Measurements from ENCODE around the gene MYO5B. TPM values are rescaled to one million over a fixed set of nuclear protein-coding genes. Genes with fewer than 3 reads are reported as not detected.

The MYO5B gene
- total RNA-seq, 1 donor from 2014 or later, result 114 TPM

GRCh38 chr18:49949951-49950395 is 245.0 kb downstream of the MYO5B start:
- Histone ChIP-seq H3K4me3 (ENCODE audit: low read depth, low read length) (no peak overlapping the region), H3K36me3 (ENCODE audit: control insufficient read depth, insufficient read depth, low read length) (no peaks in the 10 kb centered on the region), H3K27me3 (ENCODE audit: control insufficient read depth, insufficient read depth, low read length) (no peaks in the 10 kb centered on the region)
- TF ChIP-seq, protein P1, sequence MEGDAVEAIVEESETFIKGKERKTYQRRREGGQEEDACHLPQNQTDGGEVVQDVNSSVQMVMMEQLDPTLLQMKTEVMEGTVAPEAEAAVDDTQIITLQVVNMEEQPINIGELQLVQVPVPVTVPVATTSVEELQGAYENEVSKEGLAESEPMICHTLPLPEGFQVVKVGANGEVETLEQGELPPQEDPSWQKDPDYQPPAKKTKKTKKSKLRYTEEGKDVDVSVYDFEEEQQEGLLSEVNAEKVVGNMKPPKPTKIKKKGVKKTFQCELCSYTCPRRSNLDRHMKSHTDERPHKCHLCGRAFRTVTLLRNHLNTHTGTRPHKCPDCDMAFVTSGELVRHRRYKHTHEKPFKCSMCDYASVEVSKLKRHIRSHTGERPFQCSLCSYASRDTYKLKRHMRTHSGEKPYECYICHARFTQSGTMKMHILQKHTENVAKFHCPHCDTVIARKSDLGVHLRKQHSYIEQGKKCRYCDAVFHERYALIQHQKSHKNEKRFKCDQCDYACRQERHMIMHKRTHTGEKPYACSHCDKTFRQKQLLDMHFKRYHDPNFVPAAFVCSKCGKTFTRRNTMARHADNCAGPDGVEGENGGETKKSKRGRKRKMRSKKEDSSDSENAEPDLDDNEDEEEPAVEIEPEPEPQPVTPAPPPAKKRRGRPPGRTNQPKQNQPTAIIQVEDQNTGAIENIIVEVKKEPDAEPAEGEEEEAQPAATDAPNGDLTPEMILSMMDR (IDR thresholded peaks at IDR 0.05; ENCODE audit: insufficient read depth, low read length, poor library complexity, severe bottlenecking), result no peak
- DNase-seq (ENCODE audit: low read depth), result no peak

DNA sequence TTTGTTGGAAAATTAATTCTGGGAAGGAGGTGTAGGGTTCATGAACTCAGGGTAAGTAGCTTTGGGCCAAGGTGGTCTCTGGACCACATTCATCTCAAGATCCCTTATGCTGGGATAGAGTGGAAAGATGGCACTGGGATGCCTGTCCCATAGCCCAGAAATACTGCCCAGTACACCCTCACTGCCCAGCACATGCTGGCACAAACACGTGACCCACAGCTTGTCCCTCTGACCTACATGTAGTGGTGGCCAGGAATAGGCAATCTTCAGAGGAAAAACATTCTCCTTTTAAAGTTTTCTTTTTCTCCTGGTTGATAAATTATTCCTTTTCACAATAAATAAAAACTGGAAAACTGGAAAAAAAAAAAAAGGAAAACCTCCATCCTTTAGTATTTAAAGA is 246.0 kb downstream of the MYO5B start:
- TF ChIP-seq, protein P1 (IDR thresholded peaks at IDR 0.05; ENCODE audit: insufficient read depth, low read length, poor library complexity, severe bottlenecking), result no peak
- Histone ChIP-seq H3K4me3 (ENCODE audit: low read depth, low read length) (no peak overlapping the region), H3K36me3 (ENCODE audit: control insufficient read depth, insufficient read depth, low read length) (no peaks in the 10 kb centered on the region), H3K27me3 (ENCODE audit: control insufficient read depth, insufficient read depth, low read length) (no peaks in the 10 kb centered on the region)
- DNase-seq (ENCODE audit: low read depth), result no peak

- DNase-seq (ENCODE audit: low read depth), result no peak
- Histone ChIP-seq H3K4me3 (ENCODE audit: low read depth, low read length) (no peak overlapping the region), H3K36me3 (ENCODE audit: control insufficient read depth, insufficient read depth, low read length) (no peaks in the 10 kb centered on the region), H3K27me3 (ENCODE audit: control insufficient read depth, insufficient read depth, low read length) (no peaks in the 10 kb centered on the region)
- TF ChIP-seq, protein P1 (IDR thresholded peaks at IDR 0.05; ENCODE audit: insufficient read depth, low read length, poor library complexity, severe bottlenecking), result peak; percentile 48
Observed at GRCh38 chr18:49944663-49945062, 250.3 kb downstream of the MYO5B start.

DNA sequence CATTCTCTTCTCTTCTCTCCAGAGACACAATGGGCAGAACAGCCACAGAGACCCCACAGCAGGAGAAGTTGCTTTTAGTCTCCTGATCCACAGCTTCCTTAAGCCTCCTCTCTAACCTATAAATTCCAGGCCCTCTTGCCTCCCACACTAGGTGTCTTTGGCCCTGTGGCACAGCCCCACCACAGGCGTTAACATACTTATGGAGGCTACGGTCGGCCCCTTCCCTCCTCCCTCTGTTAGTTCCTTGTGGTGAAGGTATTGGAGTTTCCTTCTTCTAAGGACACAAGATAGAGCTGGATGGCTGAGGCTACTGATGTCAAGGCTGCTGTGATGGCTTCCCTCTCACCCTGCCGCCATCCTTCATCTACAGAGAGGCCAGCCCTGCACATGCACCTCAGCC is 258.1 kb downstream of the MYO5B start:
- TF ChIP-seq, protein P1 (IDR thresholded peaks at IDR 0.05; ENCODE audit: insufficient read depth, low read length, poor library complexity, severe bottlenecking), result no peak
- DNase-seq (ENCODE audit: low read depth), result no peak
- H3K36me3 ChIP-seq (ENCODE audit: control insufficient read depth, insufficient read depth, low read length), result no peaks in the 10 kb centered on the region
- no peak overlapping the region for H3K4me3 ChIP-seq (ENCODE audit: low read depth, low read length)
- no peaks in the 10 kb centered on the region for H3K27me3 ChIP-seq (ENCODE audit: control insufficient read depth, insufficient read depth, low read length)

- Histone ChIP-seq H3K4me3 (ENCODE audit: low read depth, low read length) (no peak overlapping the region), H3K27me3 (ENCODE audit: control insufficient read depth, insufficient read depth, low read length) (no peaks in the 10 kb centered on the region), H3K36me3 (ENCODE audit: control insufficient read depth, insufficient read depth, low read length) (no peaks in the 10 kb centered on the region)
- DNase-seq (ENCODE audit: low read depth), result no peak
- TF ChIP-seq, protein P1 (IDR thresholded peaks at IDR 0.05; ENCODE audit: insufficient read depth, low read length, poor library complexity, severe bottlenecking), result no peak
Observed at GRCh38 chr18:49935215-49935614, 259.7 kb downstream of the MYO5B start.

GRCh38 chr18:49934457-49934856 is 260.5 kb downstream of the MYO5B start:
- no peaks in the 10 kb centered on the region for H3K36me3 ChIP-seq (ENCODE audit: control insufficient read depth, insufficient read depth, low read length)
- H3K27me3 ChIP-seq (ENCODE audit: control insufficient read depth, insufficient read depth, low read length), result no peaks in the 10 kb centered on the region
- no peak for DNase-seq (ENCODE audit: low read depth)
- TF ChIP-seq, protein P1 (IDR thresholded peaks at IDR 0.05; ENCODE audit: insufficient read depth, low read length, poor library complexity, severe bottlenecking), result no peak
- no peak overlapping the region for H3K4me3 ChIP-seq (ENCODE audit: low read depth, low read length)
